ENCODE measurements around the gene PIP5K1A.

Gene PIP5K1A

GRCh38 chr1:151213560-151213959 lies 15.2 kb downstream of the PIP5K1A start:
- H3K4me3 ChIP-seq (IDR thresholded peaks at IDR 0.05; ENCODE audit: insufficient read depth, low read depth, low read length): no peak overlapping the region
- H3K4me1 ChIP-seq (ENCODE audit: low read depth, poor library complexity, severe bottlenecking): peaks cover 37% of the 10 kb centered on the region
- peaks cover 17% of the 10 kb centered on the region; the same call in 1 of the 2 replicates for H4K20me1 ChIP-seq (ENCODE audit: insufficient read depth)
- no peak overlapping the region; the same call in 1 of the 2 replicates for H3K27ac ChIP-seq
- H3K4me2 ChIP-seq: no peak overlapping the region
- peaks cover 12% of the 10 kb centered on the region; the same call in 1 of the 2 replicates for H3K36me3 ChIP-seq (ENCODE audit: insufficient read depth)
- no peak overlapping the region for H2AFZ ChIP-seq (ENCODE audit: low read depth)
- peaks cover 98% of the 10 kb centered on the region for H3K79me2 ChIP-seq (ENCODE audit: insufficient read depth, low read depth)
- no peak overlapping the region for H3K9ac ChIP-seq
- TF ChIP-seq CTCF (conservative IDR thresholded peaks at IDR 0.05; ENCODE audit: low read depth, low read length): no peak
- H3K27me3 ChIP-seq (ENCODE audit: insufficient read depth, low read depth): no peaks in the 10 kb centered on the region

GRCh38 chr1:151221616-151222015 lies 23.3 kb downstream of the PIP5K1A start:
- Histone ChIP-seq H3K27me3 (ENCODE audit: insufficient read depth, low read depth) (no peaks in the 10 kb centered on the region), H3K79me2 (ENCODE audit: insufficient read depth, low read depth) (peaks cover 88% of the 10 kb centered on the region), H3K27ac (peak overlapping the region; percentile 41; the same call in 1 of the 2 replicates), H3K4me1 (ENCODE audit: low read depth, poor library complexity, severe bottlenecking) (peaks cover 77% of the 10 kb centered on the region), H3K36me3 (ENCODE audit: insufficient read depth) (0 out of 2 replicates have a peak, but pooled peaks cover under 1% of the 10 kb centered on the region), H3K4me3 (IDR thresholded peaks at IDR 0.05; ENCODE audit: insufficient read depth, low read depth, low read length) (peak overlapping the region; percentile 49), H3K9ac (peak overlapping the region; percentile 1; the same call in 1 of the 2 replicates), H4K20me1 (ENCODE audit: insufficient read depth) (no peaks in the 10 kb centered on the region), H3K4me2 (peak overlapping the region; percentile 67), H2AFZ (ENCODE audit: low read depth) (no peak overlapping the region)
- no peak for TF ChIP-seq CTCF (conservative IDR thresholded peaks at IDR 0.05; ENCODE audit: low read depth, low read length)

GRCh38 chr1:151222130-151222529 lies 23.8 kb downstream of the PIP5K1A start:
- H4K20me1 ChIP-seq (ENCODE audit: insufficient read depth): no peaks in the 10 kb centered on the region
- H3K4me3 ChIP-seq (IDR thresholded peaks at IDR 0.05; ENCODE audit: insufficient read depth, low read depth, low read length): peak overlapping the region; percentile 49
- peak overlapping the region; percentile 1; the same call in 1 of the 2 replicates for H3K9ac ChIP-seq
- peaks cover 72% of the 10 kb centered on the region for H3K4me1 ChIP-seq (ENCODE audit: low read depth, poor library complexity, severe bottlenecking)
- no peak for TF ChIP-seq CTCF (conservative IDR thresholded peaks at IDR 0.05; ENCODE audit: low read depth, low read length)
- H3K27ac ChIP-seq: peak overlapping the region; percentile 41
- peaks cover 5% of the 10 kb centered on the region; the same call in 1 of the 2 replicates for H3K36me3 ChIP-seq (ENCODE audit: insufficient read depth)
- no peak overlapping the region for H2AFZ ChIP-seq (ENCODE audit: low read depth)
- no peaks in the 10 kb centered on the region for H3K27me3 ChIP-seq (ENCODE audit: insufficient read depth, low read depth)
- peak overlapping the region; percentile 67 for H3K4me2 ChIP-seq
- peaks cover 83% of the 10 kb centered on the region for H3K79me2 ChIP-seq (ENCODE audit: insufficient read depth, low read depth)

GRCh38 chr1:151235235-151235634 lies 36.9 kb downstream of the PIP5K1A start:
- no peak overlapping the region for H3K4me2 ChIP-seq

More at GRCh38 chr1:151235235-151235634, 36.9 kb downstream of the PIP5K1A start:
- TF ChIP-seq CTCF (conservative IDR thresholded peaks at IDR 0.05; ENCODE audit: low read depth, low read length): no peak
- H3K4me1 ChIP-seq (ENCODE audit: low read depth, poor library complexity, severe bottlenecking): peaks cover 10% of the 10 kb centered on the region
- no peak overlapping the region for H3K4me3 ChIP-seq (IDR thresholded peaks at IDR 0.05; ENCODE audit: insufficient read depth, low read depth, low read length)
- peaks cover 59% of the 10 kb centered on the region; the same call in 1 of the 2 replicates for H3K36me3 ChIP-seq (ENCODE audit: insufficient read depth)
- no peaks in the 10 kb centered on the region for H4K20me1 ChIP-seq (ENCODE audit: insufficient read depth)
- no peak overlapping the region for H3K27ac ChIP-seq
- no peak overlapping the region for H2AFZ ChIP-seq (ENCODE audit: low read depth)
- H3K9ac ChIP-seq: no peak overlapping the region
- H3K79me2 ChIP-seq (ENCODE audit: insufficient read depth, low read depth): no peaks in the 10 kb centered on the region; the same call in 1 of the 2 replicates
- no peaks in the 10 kb centered on the region for H3K27me3 ChIP-seq (ENCODE audit: insufficient read depth, low read depth)
